Natural killer cell (primary cell): Measurements from ENCODE around the gene CMC2. TPM values are rescaled to one million over a fixed set of nuclear protein-coding genes. Genes with fewer than 3 reads are reported as not detected.
A peak's percentile ranks its signal among the peaks of the same experiment; 100 is the strongest.

Experiments used
- ATAC-seq, 3 donors: fragments of 150-1000 bp in 2 of 3; fragments of 200-7000 bp in 1 of 3; cut with Tn5 transposase; 1 replicate in 1 of 3; 2 replicates in 2 of 3; pipeline ENCODE4 v1.10.0; 2021; ENCODE audit warnings: mild to moderate bottlenecking in 2 of 3, moderate library complexity in 2 of 3
- DNase-seq, 2 donors: peaks; one replicate each; pipeline versions ENCODE4 v3.0.0 to v3.0.0-alpha.2; 2013 to 2021; ENCODE audit warnings: mixed read lengths in 1 of 2
- H3K27ac ChIP-seq: one replicate; pipeline ENCODE4 v1.5.1; 2013; ENCODE audit warnings: mild to moderate bottlenecking, low read length
- H3K27me3 ChIP-seq: one replicate; pipeline ENCODE4 v1.6.1; 2013; ENCODE audit warnings: low read length; ENCODE audit not compliant: control insufficient read depth, insufficient read depth
- H3K36me3 ChIP-seq: one replicate; pipeline ENCODE4 v1.6.1; 2013; ENCODE audit warnings: low read length; ENCODE audit not compliant: control insufficient read depth, insufficient read depth
- H3K4me1 ChIP-seq: one replicate; pipeline ENCODE4 v1.6.1; 2013; ENCODE audit warnings: low read length; ENCODE audit not compliant: control insufficient read depth, insufficient read depth
- H3K4me3 ChIP-seq: one replicate; pipeline ENCODE4 v1.5.1; 2013; ENCODE audit warnings: low read length
- H3K9me3 ChIP-seq: one replicate; pipeline ENCODE4 v1.6.1; 2013; ENCODE audit warnings: low read length; ENCODE audit not compliant: control insufficient read depth, insufficient read depth
- H3K27ac Mint-ChIP-seq, 2 donors: one replicate each; pipeline ENCODE4 v1.8.0; 2022; ENCODE audit warnings: mild to moderate bottlenecking in 2 of 2, mixed read lengths in 2 of 2, moderate library complexity in 1 of 2
- H3K27me3 Mint-ChIP-seq, 2 donors: one replicate each; pipeline ENCODE4 v1.8.0; 2022; ENCODE audit warnings: low read depth in 2 of 2, mixed read lengths in 2 of 2
- H3K36me3 Mint-ChIP-seq: one replicate; pipeline ENCODE4 v1.8.0; 2022; ENCODE audit warnings: mixed read lengths
- H3K4me1 Mint-ChIP-seq, 2 donors: one replicate each; pipeline ENCODE4 v1.8.0; 2022; ENCODE audit warnings: mixed read lengths in 2 of 2
- H3K4me3 Mint-ChIP-seq: one replicate; pipeline ENCODE4 v1.8.0; 2022; ENCODE audit warnings: mild to moderate bottlenecking, moderate library complexity, mixed read lengths
- H3K9me3 Mint-ChIP-seq, 2 donors: one replicate each; pipeline ENCODE4 v1.8.0; 2022; ENCODE audit warnings: mixed read lengths in 2 of 2
- WGBS: methylation state at CpG from one replicate; pipeline ENCODE4 v1.1.7; 2013; ENCODE audit warnings: missing lambda C conversion rate; ENCODE audit not compliant: insufficient coverage; 5-methylcytosine and 5-hydroxymethylcytosine counted together
- intact Hi-C: fragments of 100-400 bp; cut with micrococcal nuclease; formaldehyde crosslinking; loops from one replicate; pipeline ENCODE4 v1.14.2; 2022
- total RNA-seq, 4 donors: library from RNA; stranded (reverse); fragments of 120-200 nt in 1 of 4; gene quantifications; one replicate each; pipeline versions ENCODE4 v1.2.3 to v1.2.4, GENCODE V29; 2013 to 2022
- TF ChIP-seq, protein P1 (sequence below): fragments of 200-600 bp; IDR thresholded peaks from one replicate; pipeline ENCODE4 v1.8.0; 2022; ENCODE audit warnings: antibody characterized with exemption

Gene CMC2
- total RNA-seq, 3 donors from 2014 or later (not counting 1 experiment from before 2014, with no cell fraction given): 52.3 to 63.5 (median 63.2) TPM

DNA sequence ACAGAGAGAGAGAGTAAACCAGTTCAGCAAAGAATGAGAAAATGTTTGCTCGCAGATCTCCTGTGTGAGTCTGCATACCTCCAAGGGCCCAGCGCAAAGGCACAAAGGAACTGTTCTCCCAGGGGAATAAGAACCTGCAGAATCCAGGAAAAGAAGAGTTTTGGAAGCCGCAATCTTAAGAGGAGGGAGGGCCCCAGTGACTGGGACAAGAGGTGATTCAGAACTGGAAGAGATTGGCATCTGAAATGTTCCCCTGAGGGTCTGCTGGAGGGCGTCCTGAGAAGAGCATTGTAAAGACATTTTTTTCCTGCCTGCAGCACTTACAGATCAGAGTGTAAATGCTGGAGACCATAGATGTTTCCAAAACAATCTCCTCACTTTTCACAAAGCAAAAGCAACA is 35.0 kb upstream of the CMC2 start:
- H3K9me3 ChIP-seq: no peaks in the 10 kb centered on the region
- H3K27ac ChIP-seq: no peak overlapping the region
- no peaks in the 10 kb centered on the region for H3K27me3 Mint-ChIP-seq
- H3K27me3 ChIP-seq: no peaks in the 10 kb centered on the region
- peaks cover 20 to 22% of the 10 kb centered on the region in 2 donors for H3K4me1 Mint-ChIP-seq
- no peak overlapping the region for H3K4me3 Mint-ChIP-seq
- H3K27ac Mint-ChIP-seq: no peak overlapping the region
- no peak overlapping the region for H3K4me3 ChIP-seq
- H3K36me3 Mint-ChIP-seq: peaks cover 22% of the 10 kb centered on the region
- TF ChIP-seq, protein P1, sequence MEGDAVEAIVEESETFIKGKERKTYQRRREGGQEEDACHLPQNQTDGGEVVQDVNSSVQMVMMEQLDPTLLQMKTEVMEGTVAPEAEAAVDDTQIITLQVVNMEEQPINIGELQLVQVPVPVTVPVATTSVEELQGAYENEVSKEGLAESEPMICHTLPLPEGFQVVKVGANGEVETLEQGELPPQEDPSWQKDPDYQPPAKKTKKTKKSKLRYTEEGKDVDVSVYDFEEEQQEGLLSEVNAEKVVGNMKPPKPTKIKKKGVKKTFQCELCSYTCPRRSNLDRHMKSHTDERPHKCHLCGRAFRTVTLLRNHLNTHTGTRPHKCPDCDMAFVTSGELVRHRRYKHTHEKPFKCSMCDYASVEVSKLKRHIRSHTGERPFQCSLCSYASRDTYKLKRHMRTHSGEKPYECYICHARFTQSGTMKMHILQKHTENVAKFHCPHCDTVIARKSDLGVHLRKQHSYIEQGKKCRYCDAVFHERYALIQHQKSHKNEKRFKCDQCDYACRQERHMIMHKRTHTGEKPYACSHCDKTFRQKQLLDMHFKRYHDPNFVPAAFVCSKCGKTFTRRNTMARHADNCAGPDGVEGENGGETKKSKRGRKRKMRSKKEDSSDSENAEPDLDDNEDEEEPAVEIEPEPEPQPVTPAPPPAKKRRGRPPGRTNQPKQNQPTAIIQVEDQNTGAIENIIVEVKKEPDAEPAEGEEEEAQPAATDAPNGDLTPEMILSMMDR: no peak
- no peaks in the 10 kb centered on the region for H3K9me3 Mint-ChIP-seq
- ATAC-seq (no peak), DNase-seq (no peak)
- H3K36me3 ChIP-seq: peaks cover 41% of the 10 kb centered on the region
- intact Hi-C loops: no loop called here
- H3K4me1 ChIP-seq: peaks cover 6% of the 10 kb centered on the region
- WGBS: 97% methylated on average over 4 of the region's 4 CpGs

DNA sequence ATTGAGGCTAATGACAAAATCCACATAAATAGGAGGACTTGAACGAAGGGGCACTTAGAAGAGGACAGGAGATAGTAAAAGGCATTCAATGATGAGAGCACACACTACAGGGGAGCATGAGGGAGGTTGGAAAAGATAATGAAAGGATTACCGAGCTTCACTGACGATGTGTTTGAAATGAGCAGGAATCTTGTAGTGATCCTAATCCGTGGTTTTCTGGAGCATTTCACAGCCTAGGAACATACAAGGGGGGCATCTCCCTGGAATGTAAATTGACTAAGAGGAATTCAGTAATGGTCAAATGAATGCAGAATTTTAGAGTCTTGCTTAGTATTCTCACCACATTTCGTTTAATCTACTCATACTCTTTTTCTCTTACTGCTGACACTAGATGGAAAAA is 34.2 kb upstream of the CMC2 start:
- DNase-seq (no peak), ATAC-seq (no peak)
- TF ChIP-seq, protein P1: no peak
- Histone ChIP-seq H3K9me3 (no peaks in the 10 kb centered on the region), H3K4me1 (peaks cover 11% of the 10 kb centered on the region), H3K36me3 (peaks cover 41% of the 10 kb centered on the region), H3K27me3 (no peaks in the 10 kb centered on the region), H3K27ac (no peak overlapping the region), H3K4me3 (no peak overlapping the region)
- peaks cover 22% of the 10 kb centered on the region for H3K36me3 Mint-ChIP-seq
- 91% methylated on average over 5 of the region's 5 CpGs for WGBS
- H3K27ac Mint-ChIP-seq: no peak overlapping the region
- H3K4me3 Mint-ChIP-seq: no peak overlapping the region
- no peaks in the 10 kb centered on the region for H3K9me3 Mint-ChIP-seq
- intact Hi-C loops: no loop called here
- peaks cover 24 to 26% of the 10 kb centered on the region in 2 donors for H3K4me1 Mint-ChIP-seq
- no peaks in the 10 kb centered on the region for H3K27me3 Mint-ChIP-seq

GRCh38 chr16:81040131-81040530 is 33.4 kb upstream of the CMC2 start:
- TF ChIP-seq, protein P1: no peak
- H3K27ac Mint-ChIP-seq: no peak overlapping the region
- ATAC-seq (no peak), DNase-seq (no peak)
- peaks cover 22% of the 10 kb centered on the region for H3K36me3 Mint-ChIP-seq
- whole genome bisulfite sequencing: 100% methylated on average over 2 of the region's 2 CpGs
- no peak overlapping the region for H3K4me3 Mint-ChIP-seq
- H3K9me3 Mint-ChIP-seq: no peaks in the 10 kb centered on the region
- Histone ChIP-seq H3K4me3 (no peak overlapping the region), H3K4me1 (peaks cover 15% of the 10 kb centered on the region), H3K36me3 (peaks cover 39% of the 10 kb centered on the region), H3K9me3 (no peaks in the 10 kb centered on the region), H3K27ac (no peak overlapping the region), H3K27me3 (no peaks in the 10 kb centered on the region)
- intact Hi-C loops: no loop called here
- no peaks in the 10 kb centered on the region for H3K27me3 Mint-ChIP-seq
- peaks cover 24 to 26% of the 10 kb centered on the region in 2 donors for H3K4me1 Mint-ChIP-seq

GRCh38 chr16:81036751-81037350 is 30.2 kb upstream of the CMC2 start:
- WGBS: 51% methylated on average over 7 of the region's 10 CpGs
- Mint-ChIP-seq H3K27me3 (no peaks in the 10 kb centered on the region), H3K9me3 (no peaks in the 10 kb centered on the region), H3K36me3 (no peaks in the 10 kb centered on the region), H3K4me1 (peaks cover 24 to 26% of the 10 kb centered on the region in 2 donors), H3K27ac (peak overlapping the region; percentile 45 to 55), H3K4me3 (peak overlapping the region; percentile 86)
- no peak for DNase-seq
- TF ChIP-seq, protein P1: no peak
- Histone ChIP-seq H3K27ac (no peak overlapping the region), H3K36me3 (peaks cover 7% of the 10 kb centered on the region), H3K4me3 (peak overlapping the region; percentile 38), H3K27me3 (no peaks in the 10 kb centered on the region), H3K9me3 (no peaks in the 10 kb centered on the region), H3K4me1 (peaks cover 15% of the 10 kb centered on the region)
- intact Hi-C loops: loop anchor here (1.0 kb wide), 1 partner anchor 39 kb away; no protein-coding TSS in a partner anchor
- ATAC-seq: no peak
